Esophagus squamous epithelium (tissue), 4 donors: ENCODE data around the gene BBS12.

Source experiments
- CTCF ChIP-seq, 6 experiments: fragments of 450-650 bp in 4 of 6; fragments of 200-600 bp in 2 of 6; sonication (generic) in 2 of 6; IDR thresholded peaks; one replicate each; pipeline ENCODE4 v1.5.1; 2016 to 2019; ENCODE audit warnings: antibody characterized with exemption in 6 of 6, mild to moderate bottlenecking in 4 of 6, moderate library complexity in 4 of 6
- POLR2A ChIP-seq, 4 donors: fragments of 450-650 bp; IDR thresholded peaks; one replicate each; pipeline ENCODE4 v1.6.1; 2017; ENCODE audit warnings: antibody characterized with exemption in 4 of 4, mild to moderate bottlenecking in 4 of 4, moderate library complexity in 3 of 4

GRCh38 chr4:122732329-122733026, at the start of gene BBS12:
- TF ChIP-seq POLR2A (IDR thresholded peaks at IDR 0.05) (peak in 1 of 4 donors; percentile 34), CTCF (IDR thresholded peaks at IDR 0.05) (peak in 1 of 6 experiments; percentile 25)
